Caki2 (cell line): ENCODE data around the gene PGLYRP3. TPM values are rescaled to one million over a fixed set of nuclear protein-coding genes. Genes with fewer than 3 reads are reported as not detected.
A peak's percentile ranks its signal among the peaks of the same experiment; 100 is the strongest.

Experiments
- DNase-seq: peaks from one replicate; pipeline ENCODE4 v3.0.0-alpha.2; 2015; ENCODE audit warnings: low read depth
- in situ Hi-C: cut with HindIII; loops from 2 replicates; pipeline ENCODE4 v1.10.0; 2016; ENCODE audit warnings: low sequenced_read_pairs, low pct_unique_long_range_greater_than_20kb, mixed read lengths
- total RNA-seq: library from RNA; depleted of rRNA; stranded (reverse); fragments of >200 nt; shearing (Covaris generic); gene quantifications from 2 replicates; pipeline ENCODE4 v1.2.3, GENCODE V29; 2014; ENCODE audit warnings: low replicate concordance; rRNA removed

The PGLYRP3 gene
- total RNA-seq: not detected in 2 replicates

- no peak for DNase-seq
- in situ Hi-C loops: no loop called here
Observed at GRCh38 chr1:153312570-153313186, at the start of gene PGLYRP3. Gene PGLYRP3 (minus strand): TSS chr1:153312952. CDS start chr1:153310665, 2,287 bp downstream.

DNA sequence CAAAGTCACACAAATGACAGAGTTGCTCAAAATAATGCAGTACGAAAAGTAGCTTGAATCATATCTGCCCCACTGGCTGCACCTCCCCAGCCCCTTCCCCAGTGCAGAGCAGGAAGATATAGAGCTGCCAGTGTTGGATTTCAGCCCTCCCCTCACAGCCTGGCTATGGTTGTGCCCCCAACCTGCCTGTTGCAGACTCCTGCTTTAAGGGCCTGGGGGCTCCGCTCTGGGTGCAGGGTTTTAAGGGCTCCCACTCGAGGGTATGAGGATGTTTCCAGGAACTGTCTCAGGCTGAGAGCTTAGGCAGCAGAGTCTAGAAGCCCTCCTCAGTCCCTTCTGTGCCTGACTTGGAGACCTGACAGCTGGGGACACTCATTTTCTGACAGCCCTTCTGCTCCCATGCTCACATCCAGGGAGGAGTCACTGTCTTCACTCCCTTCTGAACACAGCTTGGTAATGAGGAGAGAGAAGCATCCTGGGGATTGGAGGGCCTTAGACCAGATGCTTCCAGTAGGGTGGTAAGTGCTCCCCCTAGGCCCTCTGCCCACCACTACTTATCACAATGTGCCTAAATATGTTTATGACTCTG, 49.5 kb upstream of the PGLYRP3 start:
- in situ Hi-C loops: loop anchor here (25.0 kb wide), 1 partner anchor 125 kb away; no protein-coding TSS in a partner anchor
- no peak for DNase-seq

DNA sequence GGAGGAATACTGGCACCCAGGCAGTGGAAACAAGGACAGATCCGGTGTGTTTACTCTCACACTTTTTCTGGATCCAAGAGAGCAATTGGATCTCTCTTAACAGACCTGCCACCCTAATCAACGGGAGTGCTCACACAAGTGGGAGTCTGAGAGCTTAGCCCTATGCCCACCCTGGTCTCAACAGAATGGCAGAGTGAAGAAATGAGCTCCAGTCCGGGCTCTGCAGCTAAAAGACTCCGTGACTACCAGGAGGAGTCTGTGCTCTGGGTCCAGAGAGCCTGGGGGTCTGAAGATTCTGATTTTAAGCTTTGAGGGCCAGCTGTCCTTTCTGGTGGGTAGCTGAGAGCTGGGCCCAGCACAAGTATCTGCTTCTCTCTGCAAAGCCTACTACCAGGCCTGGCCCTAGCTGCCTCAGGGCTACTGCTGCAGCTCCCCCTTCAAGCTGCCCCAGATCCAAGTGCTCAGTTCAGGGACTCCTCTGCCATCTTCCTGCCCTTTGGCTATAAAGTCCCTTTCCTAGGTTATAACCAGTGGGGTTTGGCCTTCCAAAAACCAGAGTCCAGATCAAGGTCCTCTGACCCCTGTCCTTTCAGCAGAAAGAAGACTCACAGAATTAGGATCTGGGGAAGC, 48.8 kb upstream of the PGLYRP3 start:
- in situ Hi-C loops: loop anchor here (25.0 kb wide), 1 partner anchor 126 kb away; no protein-coding TSS in a partner anchor

DNA sequence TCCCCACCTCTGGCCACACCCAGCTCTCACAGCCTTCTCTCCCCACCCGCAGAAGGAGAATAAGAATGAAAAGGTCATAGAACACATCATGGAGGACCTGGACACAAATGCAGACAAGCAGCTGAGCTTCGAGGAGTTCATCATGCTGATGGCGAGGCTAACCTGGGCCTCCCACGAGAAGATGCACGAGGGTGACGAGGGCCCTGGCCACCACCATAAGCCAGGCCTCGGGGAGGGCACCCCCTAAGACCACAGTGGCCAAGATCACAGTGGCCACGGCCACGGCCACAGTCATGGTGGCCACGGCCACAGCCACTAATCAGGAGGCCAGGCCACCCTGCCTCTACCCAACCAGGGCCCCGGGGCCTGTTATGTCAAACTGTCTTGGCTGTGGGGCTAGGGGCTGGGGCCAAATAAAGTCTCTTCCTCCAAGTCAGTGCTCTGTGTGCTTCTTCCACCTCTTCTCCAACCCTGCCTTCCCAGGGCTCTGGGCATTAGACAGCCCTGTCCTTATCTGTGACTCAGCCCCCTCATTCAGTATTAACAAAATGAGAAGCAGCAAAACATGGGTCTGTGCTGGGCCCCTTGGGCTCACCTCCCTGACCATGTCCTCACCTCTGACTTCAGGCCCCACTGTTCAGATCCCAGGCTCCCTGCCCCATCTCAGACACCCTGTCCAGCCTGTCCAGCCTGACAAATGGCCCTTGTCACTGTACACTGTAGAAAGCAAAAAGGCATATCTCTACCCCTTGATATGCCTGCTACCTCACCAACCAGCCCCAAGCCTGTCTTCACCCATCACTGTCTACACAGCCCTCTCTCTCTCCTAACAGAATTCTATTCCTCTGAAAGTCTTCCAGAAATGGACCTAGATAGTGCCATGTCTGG, 48.1 kb upstream of the PGLYRP3 start:
- DNase-seq: no peak
- in situ Hi-C loops: loop anchor here (25.0 kb wide), 1 partner anchor 126 kb away; no protein-coding TSS in a partner anchor

More for the DNA sequence above, 48.8 kb upstream of the PGLYRP3 start:
- DNase-seq: no peak

DNA sequence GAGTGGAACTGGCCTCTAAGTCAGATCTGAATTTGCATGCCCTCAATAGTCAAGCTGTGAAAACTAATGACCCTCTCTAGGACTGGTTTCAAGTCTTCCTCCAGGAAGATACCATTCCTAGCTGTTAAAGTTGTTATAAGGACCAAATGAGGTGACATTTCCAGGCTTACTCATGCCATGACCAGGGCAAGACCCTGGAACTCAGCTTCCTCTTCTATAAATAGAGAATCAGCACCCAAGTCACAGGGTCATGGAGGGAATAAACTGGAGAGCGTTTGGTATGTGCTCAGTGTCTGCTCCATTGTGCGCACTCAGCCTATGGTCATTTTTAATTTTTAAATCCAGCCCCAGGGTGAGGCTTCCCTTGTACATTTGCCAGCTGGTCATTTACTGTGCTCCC, 47.4 kb upstream of the PGLYRP3 start:
- DNase-seq: peak; percentile 21
- in situ Hi-C loops: loop anchor here (25.0 kb wide), 1 partner anchor 127 kb away; no protein-coding TSS in a partner anchor

GRCh38 chr1:153359241-153359640, 46.5 kb upstream of the PGLYRP3 start:
- in situ Hi-C loops: loop anchor here (25.0 kb wide), 1 partner anchor 128 kb away; no protein-coding TSS in a partner anchor
- no peak for DNase-seq

- in situ Hi-C loops: loop anchor here (25.0 kb wide), 1 partner anchor 129 kb away; no protein-coding TSS in a partner anchor
Observed at GRCh38 chr1:153358691-153358975, 45.9 kb upstream of the PGLYRP3 start.

DNA sequence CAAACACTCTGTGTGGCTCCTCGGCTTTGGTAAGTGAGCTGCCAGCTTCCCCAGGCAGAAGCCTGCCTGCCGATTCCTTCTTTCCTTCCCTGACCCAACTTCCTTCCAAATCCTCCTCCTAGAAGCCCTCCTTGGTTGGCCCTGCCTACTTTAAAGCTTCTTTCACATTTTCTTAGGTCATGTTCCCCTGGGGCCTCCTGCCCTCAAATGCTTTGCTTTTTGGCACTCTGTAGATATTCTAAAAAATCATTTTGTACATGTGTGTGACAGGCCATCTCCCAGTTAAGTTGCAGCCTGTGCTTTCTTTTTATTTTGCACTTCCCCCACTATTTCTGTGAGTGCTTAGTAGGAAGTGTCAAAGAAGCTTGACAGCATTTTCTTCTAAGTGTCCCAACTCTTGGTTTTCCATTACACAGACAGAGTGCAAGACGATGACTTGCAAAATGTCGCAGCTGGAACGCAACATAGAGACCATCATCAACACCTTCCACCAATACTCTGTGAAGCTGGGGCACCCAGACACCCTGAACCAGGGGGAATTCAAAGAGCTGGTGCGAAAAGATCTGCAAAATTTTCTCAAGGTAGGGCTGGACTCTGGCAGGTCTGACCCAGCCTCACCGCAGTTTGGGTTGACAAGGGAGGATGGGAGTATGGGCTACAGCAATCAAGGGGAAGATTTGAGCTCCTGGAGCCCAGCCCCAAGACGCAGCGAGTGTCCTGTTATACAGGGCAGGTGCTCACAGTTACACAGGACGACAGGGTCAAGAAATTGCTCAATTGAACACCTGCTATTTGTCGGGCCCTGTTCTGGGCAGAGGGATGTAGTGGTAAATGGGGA, 45.3 kb upstream of the PGLYRP3 start, which contains the start of gene S100A9:
S100A9 (plus strand) TSS at position 2 of the 838 bp plus-strand sequence; CDS start at position 432, 430 bp downstream.
- in situ Hi-C loops: loop anchor here (25.0 kb wide), 1 partner anchor 129 kb away; no protein-coding TSS in a partner anchor

More at GRCh38 chr1:153358691-153358975, 45.9 kb upstream of the PGLYRP3 start:
- DNase-seq: no peak

DNA sequence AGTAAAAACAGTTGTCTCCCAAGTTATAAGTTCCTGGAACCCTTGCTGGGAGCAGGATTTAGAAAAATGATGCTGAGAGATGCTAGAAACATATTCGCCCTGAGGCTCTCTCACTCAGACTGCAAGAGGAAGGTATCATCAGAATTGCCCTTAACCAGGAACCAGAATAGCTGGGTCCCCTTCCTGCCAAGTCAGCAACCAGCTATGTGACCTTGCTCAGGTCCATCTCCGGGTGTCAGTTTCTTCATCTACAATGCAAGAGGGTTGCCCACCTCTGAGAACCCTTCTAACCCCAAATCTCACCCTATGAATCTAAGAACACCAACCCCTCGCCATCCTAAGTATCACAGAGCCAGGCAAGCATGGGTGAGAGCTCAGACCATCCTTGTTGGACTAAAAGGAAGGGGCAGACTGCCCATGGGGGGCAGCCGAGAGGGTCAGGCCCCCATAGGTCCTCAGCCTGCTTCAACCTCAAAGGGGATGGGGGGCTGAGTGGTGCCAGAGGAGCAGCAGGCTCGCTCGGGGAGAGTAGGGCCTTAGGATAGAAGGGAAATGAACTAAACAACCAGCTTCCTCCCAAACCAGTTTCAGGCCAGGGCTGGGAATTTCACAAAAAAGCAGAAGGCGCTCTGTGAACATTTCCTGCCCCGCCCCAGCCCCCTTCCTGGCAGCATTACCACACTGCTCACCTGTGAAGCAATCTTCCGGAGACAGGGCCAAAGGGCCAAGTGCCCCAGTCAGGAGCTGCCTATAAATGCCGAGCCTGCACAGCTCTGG, 44.5 kb upstream of the PGLYRP3 start:
- no peak for DNase-seq
- in situ Hi-C loops: loop anchor here (25.0 kb wide), 1 partner anchor 130 kb away; no protein-coding TSS in a partner anchor

More for the DNA sequence above, 45.3 kb upstream of the PGLYRP3 start, which contains the start of gene S100A9:
- DNase-seq: no peak

DNA sequence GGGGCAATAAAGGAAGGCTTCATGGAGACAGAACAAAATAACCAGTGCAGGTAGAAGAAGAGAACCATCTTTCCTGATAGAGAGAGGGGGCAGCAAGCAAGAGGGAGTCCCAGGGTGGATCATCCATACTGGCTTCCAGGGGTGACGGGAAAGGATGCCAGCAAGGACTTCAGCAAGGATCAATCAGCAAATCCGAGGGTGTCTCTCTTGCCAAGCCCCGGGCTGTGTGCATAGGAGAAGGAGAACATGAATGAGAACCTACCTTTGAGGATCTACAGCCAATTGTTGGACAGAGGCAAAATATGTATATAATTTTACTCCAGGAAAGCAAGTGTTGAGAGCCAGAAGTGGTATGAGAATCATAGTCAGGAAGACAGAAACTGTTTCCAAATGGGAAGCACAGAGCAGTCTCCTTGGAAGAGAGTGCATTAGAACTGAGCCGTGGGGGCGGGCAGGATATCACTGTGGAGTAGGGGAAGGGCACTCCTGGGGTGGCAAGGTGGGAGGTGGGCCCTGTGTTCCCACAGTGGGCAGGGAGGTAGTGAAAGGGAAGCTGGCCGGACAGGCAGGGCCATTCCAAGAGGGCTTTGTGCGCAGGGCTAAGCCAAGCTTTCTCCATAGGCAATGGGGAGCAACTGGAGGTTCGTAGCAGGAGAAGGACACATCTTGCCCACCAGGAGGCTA, 43.8 kb upstream of the PGLYRP3 start:
- DNase-seq: no peak
- in situ Hi-C loops: loop anchor here (25.0 kb wide), 1 partner anchor 131 kb away; no protein-coding TSS in a partner anchor

GRCh38 chr1:153355445-153356071, 42.8 kb upstream of the PGLYRP3 start:
- in situ Hi-C loops: loop anchor here (25.0 kb wide), 1 partner anchor 132 kb away; no protein-coding TSS in a partner anchor
- peak; percentile 16 for DNase-seq

- in situ Hi-C loops: loop anchor here (25.0 kb wide), 1 partner anchor 133 kb away; no protein-coding TSS in a partner anchor
- no peak for DNase-seq
Observed at GRCh38 chr1:153354515-153355193, 41.9 kb upstream of the PGLYRP3 start.

GRCh38 chr1:153353226-153353947, 40.6 kb upstream of the PGLYRP3 start:
- peak; percentile 18 for DNase-seq
- in situ Hi-C loops: loop anchor here (25.0 kb wide), 1 partner anchor 134 kb away; no protein-coding TSS in a partner anchor

- in situ Hi-C loops: loop anchor here (25.0 kb wide), 1 partner anchor 135 kb away; no protein-coding TSS in a partner anchor
- DNase-seq: peak; percentile 42
Observed at GRCh38 chr1:153352523-153352922, 39.8 kb upstream of the PGLYRP3 start.
